Nephron progenitor cell (in vitro differentiated cells): Measurements from ENCODE around the gene SP140L.

ENCODE experiments used
- DNase-seq: peaks from one replicate; pipeline ENCODE4 v3.0.0; 2021
- H3K27ac Mint-ChIP-seq: 2 replicates; pipeline ENCODE4 v1.8.0; 2021; ENCODE audit warnings: mild to moderate bottlenecking, moderate library complexity, mixed read lengths
- H3K27me3 Mint-ChIP-seq: 2 replicates; pipeline ENCODE4 v1.8.0; 2021; ENCODE audit warnings: mild to moderate bottlenecking, low read depth, mixed read lengths; ENCODE audit not compliant: poor library complexity
- H3K36me3 Mint-ChIP-seq: 2 replicates; pipeline ENCODE4 v1.8.0; 2021; ENCODE audit warnings: low read depth, mixed read lengths
- H3K4me1 Mint-ChIP-seq: 2 replicates; pipeline ENCODE4 v1.8.0; 2021; ENCODE audit warnings: mixed read lengths
- H3K4me3 Mint-ChIP-seq: 2 replicates; pipeline ENCODE4 v1.8.0; 2021; ENCODE audit warnings: mild to moderate bottlenecking, moderate library complexity, mixed read lengths
- H3K9me3 Mint-ChIP-seq: 2 replicates; pipeline ENCODE4 v1.8.0; 2021; ENCODE audit warnings: mild to moderate bottlenecking, moderate library complexity, mixed read lengths
- CTCF ChIP-seq: fragments of 200-600 bp; sonication (generic); IDR thresholded peaks from 2 replicates; pipeline ENCODE4 v1.5.0; 2021; ENCODE audit warnings: antibody characterized with exemption

The SP140L gene

GRCh38 chr2:230312638-230313037, 14.4 kb upstream of the SP140L start:
- Mint-ChIP-seq H3K27ac (no peak overlapping the region), H3K9me3 (no peaks in the 10 kb centered on the region), H3K4me1 (peaks cover 4% of the 10 kb centered on the region), H3K4me3 (no peak overlapping the region), H3K36me3 (no peaks in the 10 kb centered on the region), H3K27me3 (peaks cover under 1% of the 10 kb centered on the region)
- no peak for DNase-seq
- TF ChIP-seq CTCF: no peak

GRCh38 chr2:230317366-230317765, 9.6 kb upstream of the SP140L start:
- peaks cover 7% of the 10 kb centered on the region for H3K27me3 Mint-ChIP-seq
- H3K36me3 Mint-ChIP-seq: no peaks in the 10 kb centered on the region
- no peak overlapping the region for H3K27ac Mint-ChIP-seq
- H3K4me1 Mint-ChIP-seq: peaks cover 5% of the 10 kb centered on the region
- no peak overlapping the region for H3K4me3 Mint-ChIP-seq
- no peak for TF ChIP-seq CTCF
- no peak for DNase-seq
- H3K9me3 Mint-ChIP-seq: peaks cover 17% of the 10 kb centered on the region

- H3K4me1 Mint-ChIP-seq: peaks cover 5% of the 10 kb centered on the region
- peak overlapping the region; percentile 81 for H3K27ac Mint-ChIP-seq
- peaks cover 9% of the 10 kb centered on the region for H3K27me3 Mint-ChIP-seq
- no peaks in the 10 kb centered on the region for H3K36me3 Mint-ChIP-seq
- TF ChIP-seq CTCF: no peak
- no peak overlapping the region for H3K4me3 Mint-ChIP-seq
- no peak for DNase-seq
- peaks cover 26% of the 10 kb centered on the region for H3K9me3 Mint-ChIP-seq
These were observed 8.5 kb upstream of the SP140L start for GRCh38 chr2:230318190-230319121.

GRCh38 chr2:230319211-230319862, 7.7 kb upstream of the SP140L start:
- no peak for DNase-seq

GRCh38 chr2:230321031-230321430, 6.0 kb upstream of the SP140L start:
- Mint-ChIP-seq H3K4me1 (peaks cover 5% of the 10 kb centered on the region), H3K36me3 (no peaks in the 10 kb centered on the region), H3K27me3 (peaks cover 9% of the 10 kb centered on the region), H3K4me3 (no peak overlapping the region), H3K27ac (no peak overlapping the region), H3K9me3 (peaks cover 31% of the 10 kb centered on the region)
- TF ChIP-seq CTCF: no peak
- DNase-seq: no peak

More at GRCh38 chr2:230319211-230319862, 7.7 kb upstream of the SP140L start:
- peaks cover 5% of the 10 kb centered on the region for H3K4me1 Mint-ChIP-seq
- no peak overlapping the region for H3K4me3 Mint-ChIP-seq
- no peak for TF ChIP-seq CTCF
- no peaks in the 10 kb centered on the region for H3K36me3 Mint-ChIP-seq
- H3K27me3 Mint-ChIP-seq: peaks cover 9% of the 10 kb centered on the region
- no peak overlapping the region for H3K27ac Mint-ChIP-seq
- peaks cover 31% of the 10 kb centered on the region for H3K9me3 Mint-ChIP-seq
